GM06990 (cell line): ENCODE data around the gene ADCY5.

Experiments
- DNase-seq: peaks from one replicate; pipeline ENCODE4 v3.0.0-alpha.2; 2011; ENCODE audit not compliant: insufficient read length; ENCODE audit errors: extremely low read depth
- H3K27me3 ChIP-seq: replicated peaks from 2 replicates; pipeline ENCODE4 v1.6.0; 2011; ENCODE audit warnings: low read length; ENCODE audit not compliant: control insufficient read depth, insufficient read depth
- H3K36me3 ChIP-seq: 2 replicates; pipeline ENCODE4 v1.5.1; 2011; ENCODE audit warnings: low read length; ENCODE audit not compliant: control insufficient read depth, insufficient read depth
- H3K4me3 ChIP-seq: replicated peaks from 2 replicates; pipeline ENCODE4 v1.5.1; 2011; ENCODE audit warnings: low read depth, mild to moderate bottlenecking, control low read depth, low read length
- TF ChIP-seq, protein P1 (sequence below): IDR thresholded peaks from 2 replicates; pipeline ENCODE4 v1.5.1; 2011; ENCODE audit warnings: low read length, control low read depth, mild to moderate bottlenecking, inconsistent platforms; ENCODE audit not compliant: insufficient read depth, poor library complexity, severe bottlenecking

Gene ADCY5

DNA sequence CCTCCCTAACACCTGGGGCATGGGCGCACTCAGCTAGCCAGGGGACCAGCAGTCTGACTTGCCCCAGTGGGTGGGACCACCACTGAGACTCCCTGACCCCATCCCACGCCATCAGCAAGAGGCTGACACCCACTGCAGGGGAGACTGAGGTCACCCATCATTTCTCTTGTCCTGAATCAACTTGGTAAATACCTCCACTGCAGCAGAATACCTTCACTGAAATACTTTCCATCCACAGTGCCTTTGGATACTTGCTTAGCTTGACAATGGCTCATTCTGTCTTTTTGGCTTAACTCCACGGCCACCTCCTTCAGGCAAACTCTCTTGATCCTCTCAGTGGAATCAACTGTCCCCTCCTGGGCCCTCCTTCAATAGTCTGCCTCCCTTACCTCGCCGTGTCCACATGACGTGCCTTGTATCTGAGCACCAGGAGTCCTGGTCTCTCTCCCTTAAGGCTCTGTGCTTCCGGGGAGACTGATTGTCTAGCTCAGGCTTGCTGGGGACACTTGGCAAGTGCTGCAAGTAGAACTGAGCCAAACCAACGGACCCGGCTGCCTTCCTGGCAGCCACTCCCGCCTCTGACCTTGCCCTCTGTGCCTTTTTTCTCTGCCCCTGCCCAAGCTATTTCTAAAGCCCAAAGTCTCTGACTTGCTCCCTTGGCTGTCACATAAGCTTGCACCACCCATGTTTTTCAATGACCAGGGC, 119.1 kb downstream of the ADCY5 start:
- DNase-seq: no peak
- TF ChIP-seq, protein P1, sequence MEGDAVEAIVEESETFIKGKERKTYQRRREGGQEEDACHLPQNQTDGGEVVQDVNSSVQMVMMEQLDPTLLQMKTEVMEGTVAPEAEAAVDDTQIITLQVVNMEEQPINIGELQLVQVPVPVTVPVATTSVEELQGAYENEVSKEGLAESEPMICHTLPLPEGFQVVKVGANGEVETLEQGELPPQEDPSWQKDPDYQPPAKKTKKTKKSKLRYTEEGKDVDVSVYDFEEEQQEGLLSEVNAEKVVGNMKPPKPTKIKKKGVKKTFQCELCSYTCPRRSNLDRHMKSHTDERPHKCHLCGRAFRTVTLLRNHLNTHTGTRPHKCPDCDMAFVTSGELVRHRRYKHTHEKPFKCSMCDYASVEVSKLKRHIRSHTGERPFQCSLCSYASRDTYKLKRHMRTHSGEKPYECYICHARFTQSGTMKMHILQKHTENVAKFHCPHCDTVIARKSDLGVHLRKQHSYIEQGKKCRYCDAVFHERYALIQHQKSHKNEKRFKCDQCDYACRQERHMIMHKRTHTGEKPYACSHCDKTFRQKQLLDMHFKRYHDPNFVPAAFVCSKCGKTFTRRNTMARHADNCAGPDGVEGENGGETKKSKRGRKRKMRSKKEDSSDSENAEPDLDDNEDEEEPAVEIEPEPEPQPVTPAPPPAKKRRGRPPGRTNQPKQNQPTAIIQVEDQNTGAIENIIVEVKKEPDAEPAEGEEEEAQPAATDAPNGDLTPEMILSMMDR: no peak
- no peaks in the 10 kb centered on the region for H3K36me3 ChIP-seq

DNA sequence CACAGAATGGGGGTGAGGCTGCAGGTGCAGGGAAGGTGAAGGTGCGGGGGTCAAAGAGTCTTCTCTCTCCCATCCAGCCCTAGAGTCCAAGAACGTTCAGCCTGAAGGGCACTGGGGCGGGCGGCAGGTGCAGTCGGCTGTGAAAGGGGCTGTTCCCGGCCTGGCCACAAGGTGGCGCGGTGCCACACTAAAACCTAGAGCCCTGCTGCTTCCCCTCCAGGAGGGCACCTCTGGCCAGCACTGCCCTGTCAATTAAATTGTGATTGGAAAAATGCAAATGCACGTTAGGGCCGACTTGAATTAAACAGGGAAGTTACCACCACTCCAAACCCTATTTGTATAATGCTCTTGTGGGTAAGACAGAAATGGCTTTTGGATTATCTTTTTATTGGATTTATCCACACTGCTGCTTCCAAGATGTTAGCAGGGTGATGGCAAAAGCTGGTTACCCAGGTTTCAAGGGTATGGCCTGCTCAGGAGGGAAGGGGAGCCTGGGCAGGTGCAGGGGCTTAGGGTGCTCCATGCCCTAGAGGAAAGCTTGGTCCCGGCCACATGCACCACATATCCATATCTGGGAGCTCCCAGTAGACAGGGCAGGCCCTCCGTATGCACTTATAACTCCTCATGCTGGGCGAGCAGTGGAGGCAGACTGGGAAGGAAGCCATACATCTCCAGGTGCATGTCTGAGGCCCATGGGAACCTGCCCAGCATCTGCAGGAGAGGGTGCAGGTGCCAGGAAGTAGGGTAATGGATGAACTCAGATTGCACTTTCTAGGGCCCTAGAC, 119.8 kb downstream of the ADCY5 start:
- H3K4me3 ChIP-seq: no peak overlapping the region
- TF ChIP-seq, protein P1: peak; percentile 93
- DNase-seq: peak; percentile 60
- no peaks in the 10 kb centered on the region for H3K36me3 ChIP-seq
- H3K27me3 ChIP-seq: peaks cover 3% of the 10 kb centered on the region

More for the DNA sequence above, 119.1 kb downstream of the ADCY5 start:
- H3K4me3 ChIP-seq: no peak overlapping the region
- peaks cover 3% of the 10 kb centered on the region for H3K27me3 ChIP-seq

DNA sequence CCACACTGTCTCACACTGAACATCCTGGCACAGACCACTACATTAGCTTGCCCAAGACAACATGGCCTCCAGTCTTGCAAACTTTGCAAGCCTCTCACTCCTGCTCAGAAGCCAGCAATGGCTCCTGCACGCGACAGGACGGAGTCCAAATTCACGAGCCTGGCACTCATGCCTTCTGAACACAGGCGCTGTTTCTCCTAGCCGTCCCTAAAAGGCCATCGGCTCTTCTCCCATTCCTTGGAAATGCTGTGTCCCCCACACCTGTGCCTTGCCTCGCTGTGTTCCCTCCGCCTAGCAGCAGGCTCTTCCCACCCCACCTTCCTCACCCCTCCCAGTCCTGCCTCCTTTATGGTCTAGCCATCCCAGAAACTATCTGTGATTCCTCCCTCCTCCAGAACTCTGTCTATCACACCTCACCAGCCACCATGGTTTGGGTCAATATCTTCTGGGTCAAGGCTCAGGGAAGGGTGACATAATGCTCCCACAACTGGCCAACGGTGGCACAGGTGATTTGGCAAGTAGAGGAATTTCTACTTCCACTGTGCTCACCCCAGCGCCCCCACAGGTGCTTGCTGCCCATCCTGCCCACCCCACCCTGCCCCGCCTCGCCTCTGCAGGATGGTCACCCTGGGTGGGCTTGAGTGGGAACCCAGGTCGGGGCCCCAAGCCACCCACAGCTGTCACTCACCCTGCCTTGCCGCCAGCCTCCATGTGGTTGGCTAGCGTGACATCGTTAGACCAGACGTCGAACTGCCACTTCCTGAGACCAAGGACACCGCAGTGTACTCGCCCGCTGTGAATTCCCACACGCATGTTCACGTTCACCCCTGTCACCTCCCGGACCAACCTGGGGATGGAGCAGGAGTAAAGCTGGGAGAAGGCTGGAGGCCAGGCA, 120.7 kb downstream of the ADCY5 start:
- H3K4me3 ChIP-seq: no peak overlapping the region
- TF ChIP-seq, protein P1: no peak
- peaks cover 3% of the 10 kb centered on the region for H3K27me3 ChIP-seq
- DNase-seq: no peak
- no peaks in the 10 kb centered on the region for H3K36me3 ChIP-seq

DNA sequence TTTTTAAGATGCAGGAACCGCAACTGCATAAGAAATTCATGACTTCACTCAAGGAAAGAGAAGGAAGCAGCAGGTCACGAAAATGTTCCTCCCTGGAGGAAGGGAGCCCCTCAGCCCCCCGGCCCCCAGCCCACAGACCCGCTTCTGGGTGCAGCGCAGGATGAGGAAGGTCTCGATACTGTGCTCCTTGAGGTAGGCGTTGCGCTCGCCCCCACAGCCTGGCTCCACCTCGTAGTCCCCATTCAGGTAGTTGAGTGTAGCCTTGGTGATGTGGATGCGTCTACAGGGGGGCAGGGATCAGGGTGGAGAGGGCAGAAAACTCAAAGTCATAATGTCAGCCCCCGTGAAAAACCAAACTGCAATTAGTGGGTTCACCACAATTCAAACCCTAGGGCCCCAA, 121.4 kb downstream of the ADCY5 start:
- Histone ChIP-seq H3K27me3 (peaks cover 3% of the 10 kb centered on the region), H3K4me3 (no peak overlapping the region), H3K36me3 (no peaks in the 10 kb centered on the region)
- DNase-seq: no peak
- TF ChIP-seq, protein P1: no peak

DNA sequence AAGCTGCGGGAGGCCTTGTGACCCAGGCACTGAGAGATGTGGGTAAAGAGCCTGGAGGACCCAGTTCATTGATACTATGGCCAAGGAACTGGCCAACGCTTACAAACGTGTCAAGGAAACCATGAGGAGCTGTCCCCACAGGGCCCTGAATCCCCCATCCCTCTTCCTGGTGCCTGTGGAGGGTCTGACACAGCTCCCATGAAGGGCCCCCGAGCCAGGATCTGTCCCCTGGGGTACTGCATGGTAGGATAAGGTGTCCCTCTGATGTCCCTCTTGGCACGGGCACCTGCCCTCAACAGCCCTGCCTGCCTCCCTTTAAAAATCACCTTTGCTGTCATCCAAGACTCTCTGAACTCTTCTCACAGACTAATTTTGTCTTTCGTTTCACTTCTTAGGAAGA, 122.4 kb downstream of the ADCY5 start:
- no peak for DNase-seq
- Histone ChIP-seq H3K36me3 (no peaks in the 10 kb centered on the region), H3K4me3 (no peak overlapping the region), H3K27me3 (peaks cover 3% of the 10 kb centered on the region)
- TF ChIP-seq, protein P1: no peak
